ENCODE results near the gene TENM4.

Gene TENM4

DNA sequence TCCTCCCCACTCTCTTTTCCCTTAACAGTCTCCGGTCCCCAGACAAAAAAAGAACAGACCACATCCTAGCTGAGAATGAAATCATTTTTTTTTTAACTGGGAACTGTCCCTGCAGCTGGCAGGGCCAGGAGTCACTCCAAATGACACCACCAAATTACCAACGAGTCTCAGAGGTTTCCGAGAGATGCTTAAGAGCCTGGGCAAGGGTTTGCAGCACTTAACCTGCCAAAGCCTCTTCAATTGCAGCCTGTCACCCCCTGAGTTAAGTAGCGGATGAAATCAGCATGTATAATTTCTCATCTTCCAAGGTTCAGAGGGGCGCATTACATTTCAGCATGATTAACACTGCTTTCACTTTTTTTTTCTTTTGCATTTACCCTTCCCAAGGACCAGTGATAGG lies 71.8 kb downstream of the TENM4 start:
- Histone ChIP-seq H3K79me2 (ENCODE audit: control insufficient read depth, insufficient read depth, low read length, unreplicated experiment) (no peaks in the 10 kb centered on the region), H3K27ac (ENCODE audit: low read depth, low read length) (no peak overlapping the region), H2AFZ (ENCODE audit: low read length, unreplicated experiment) (no peak overlapping the region), H3K4me3 (ENCODE audit: low read depth, low read length) (no peak overlapping the region), H3K27me3 (ENCODE audit: insufficient read depth, low read length) (no peaks in the 10 kb centered on the region), H3K36me3 (ENCODE audit: insufficient read depth, low read length) (no peaks in the 10 kb centered on the region), H3K4me1 (ENCODE audit: control insufficient read depth, insufficient read depth, low read length, unreplicated experiment) (no peaks in the 10 kb centered on the region)

GRCh38 chr11:79367844-79368243 lies 73.0 kb downstream of the TENM4 start:
- Histone ChIP-seq H3K79me2 (ENCODE audit: control insufficient read depth, insufficient read depth, low read length, unreplicated experiment) (no peaks in the 10 kb centered on the region), H3K27me3 (ENCODE audit: insufficient read depth, low read length) (no peaks in the 10 kb centered on the region), H3K4me3 (ENCODE audit: low read depth, low read length) (no peak overlapping the region), H3K36me3 (ENCODE audit: insufficient read depth, low read length) (no peaks in the 10 kb centered on the region), H3K27ac (ENCODE audit: low read depth, low read length) (no peak overlapping the region), H3K4me1 (ENCODE audit: control insufficient read depth, insufficient read depth, low read length, unreplicated experiment) (no peaks in the 10 kb centered on the region), H2AFZ (ENCODE audit: low read length, unreplicated experiment) (no peak overlapping the region)

- Histone ChIP-seq H3K79me2 (ENCODE audit: control insufficient read depth, insufficient read depth, low read length, unreplicated experiment) (no peaks in the 10 kb centered on the region), H2AFZ (ENCODE audit: low read length, unreplicated experiment) (no peak overlapping the region), H3K36me3 (ENCODE audit: insufficient read depth, low read length) (no peaks in the 10 kb centered on the region), H3K4me3 (ENCODE audit: low read depth, low read length) (no peak overlapping the region), H3K27ac (ENCODE audit: low read depth, low read length) (no peak overlapping the region), H3K4me1 (ENCODE audit: control insufficient read depth, insufficient read depth, low read length, unreplicated experiment) (no peaks in the 10 kb centered on the region), H3K27me3 (ENCODE audit: insufficient read depth, low read length) (no peaks in the 10 kb centered on the region)
These were observed 74.6 kb downstream of the TENM4 start for GRCh38 chr11:79366218-79366617.

DNA sequence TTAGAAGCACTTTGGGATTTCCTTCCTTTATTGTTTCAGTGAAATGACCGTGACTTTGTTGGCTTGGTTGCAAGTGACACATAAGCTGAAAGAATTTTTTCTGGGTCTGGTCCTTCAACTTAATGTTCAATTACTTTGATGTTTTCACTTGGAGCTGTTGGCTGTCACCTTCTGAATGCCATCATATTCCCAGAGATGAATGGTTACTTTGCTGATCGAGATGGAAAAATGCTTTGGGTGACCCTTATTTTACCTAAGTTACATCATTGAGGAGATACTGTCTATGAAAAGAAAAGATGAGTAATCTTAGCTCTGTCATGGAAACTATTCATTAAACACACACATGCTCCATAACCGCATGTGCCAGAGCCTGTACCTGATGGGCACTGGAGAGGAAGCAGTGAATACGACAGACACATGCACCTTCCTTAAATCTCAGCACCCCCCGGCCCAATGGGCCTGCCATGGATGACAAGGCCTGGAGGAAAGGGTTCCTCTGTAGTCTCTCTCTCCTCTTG lies 76.9 kb downstream of the TENM4 start:
- H3K27ac ChIP-seq (ENCODE audit: low read depth, low read length): no peak overlapping the region
- no peak overlapping the region for H3K4me3 ChIP-seq (ENCODE audit: low read depth, low read length)
- H3K4me1 ChIP-seq (ENCODE audit: control insufficient read depth, insufficient read depth, low read length, unreplicated experiment): no peaks in the 10 kb centered on the region
- no peaks in the 10 kb centered on the region for H3K36me3 ChIP-seq (ENCODE audit: insufficient read depth, low read length)
- H3K79me2 ChIP-seq (ENCODE audit: control insufficient read depth, insufficient read depth, low read length, unreplicated experiment): no peaks in the 10 kb centered on the region
- H2AFZ ChIP-seq (ENCODE audit: low read length, unreplicated experiment): no peak overlapping the region
- no peaks in the 10 kb centered on the region for H3K27me3 ChIP-seq (ENCODE audit: insufficient read depth, low read length)

DNA sequence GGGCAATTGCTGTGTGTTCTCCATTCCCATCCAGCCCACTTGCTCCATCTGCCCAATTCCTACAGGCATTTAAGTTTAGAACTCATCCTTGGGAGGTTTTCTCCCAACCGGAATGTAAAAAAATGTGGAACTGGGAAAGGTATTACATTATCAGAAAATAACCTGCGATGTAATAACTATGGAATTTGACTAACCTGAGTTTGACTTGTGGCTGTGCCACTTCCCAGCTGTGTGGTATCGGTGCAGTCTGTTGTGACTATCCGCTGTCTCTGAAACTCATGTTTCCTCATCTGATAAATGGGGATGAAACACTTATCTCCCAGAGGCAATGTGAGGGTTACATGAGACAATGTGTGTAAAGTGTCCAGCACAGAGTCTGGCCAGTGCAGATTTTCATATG lies 77.6 kb downstream of the TENM4 start:
- H2AFZ ChIP-seq (ENCODE audit: low read length, unreplicated experiment): no peak overlapping the region
- H3K4me3 ChIP-seq (ENCODE audit: low read depth, low read length): no peak overlapping the region
- H3K27me3 ChIP-seq (ENCODE audit: insufficient read depth, low read length): no peaks in the 10 kb centered on the region
- no peak overlapping the region for H3K27ac ChIP-seq (ENCODE audit: low read depth, low read length)
- H3K36me3 ChIP-seq (ENCODE audit: insufficient read depth, low read length): no peaks in the 10 kb centered on the region
- H3K4me1 ChIP-seq (ENCODE audit: control insufficient read depth, insufficient read depth, low read length, unreplicated experiment): no peaks in the 10 kb centered on the region
- H3K79me2 ChIP-seq (ENCODE audit: control insufficient read depth, insufficient read depth, low read length, unreplicated experiment): no peaks in the 10 kb centered on the region

DNA sequence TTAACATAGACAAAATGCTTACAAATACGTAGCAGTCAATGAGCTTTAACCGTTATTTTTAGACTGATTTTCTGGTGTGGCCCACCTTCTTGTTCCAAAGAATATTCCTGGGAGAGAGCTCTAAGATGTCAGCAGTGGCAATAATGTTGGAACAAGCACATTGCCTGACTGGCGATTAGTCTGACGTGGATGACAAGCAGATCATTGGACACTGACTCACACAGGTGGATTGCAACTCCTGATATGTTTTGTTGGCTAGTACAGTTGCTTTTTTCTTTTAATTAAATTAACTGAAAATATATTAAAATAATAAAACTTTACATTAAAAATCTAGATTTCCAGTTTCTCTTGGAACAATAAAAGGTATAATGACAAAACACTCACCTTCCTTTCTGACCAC lies 78.0 kb downstream of the TENM4 start:
- Histone ChIP-seq H3K36me3 (ENCODE audit: insufficient read depth, low read length) (no peaks in the 10 kb centered on the region), H3K27me3 (ENCODE audit: insufficient read depth, low read length) (no peaks in the 10 kb centered on the region), H3K79me2 (ENCODE audit: control insufficient read depth, insufficient read depth, low read length, unreplicated experiment) (no peaks in the 10 kb centered on the region), H3K4me3 (ENCODE audit: low read depth, low read length) (no peak overlapping the region), H2AFZ (ENCODE audit: low read length, unreplicated experiment) (no peak overlapping the region), H3K27ac (ENCODE audit: low read depth, low read length) (no peak overlapping the region), H3K4me1 (ENCODE audit: control insufficient read depth, insufficient read depth, low read length, unreplicated experiment) (no peaks in the 10 kb centered on the region)

DNA sequence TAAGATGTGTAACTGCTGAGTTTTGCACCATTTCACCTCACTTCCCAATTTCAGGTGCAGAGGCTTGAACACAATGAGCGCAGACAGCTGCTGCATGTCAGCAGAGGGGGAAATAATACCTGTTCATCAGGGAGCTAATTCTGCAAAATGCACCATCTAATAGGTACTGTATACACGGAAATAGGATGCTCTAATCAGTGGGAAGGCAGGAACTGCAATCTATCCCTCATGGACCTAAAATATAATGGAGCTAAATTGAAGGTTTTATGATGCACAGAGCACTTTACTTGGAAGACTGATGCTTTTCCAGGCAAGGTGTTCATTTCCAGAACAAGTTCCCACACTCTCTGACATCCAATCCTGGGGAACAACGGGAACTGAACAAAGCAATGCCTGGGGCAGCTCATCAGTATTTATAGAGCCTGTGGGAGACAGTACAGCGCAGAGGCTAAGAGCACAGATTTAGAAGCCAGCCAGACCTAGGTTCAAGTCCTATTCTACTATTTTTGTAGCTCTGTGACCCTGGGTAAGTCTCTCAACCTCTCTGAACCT lies 78.5 kb downstream of the TENM4 start:
- H2AFZ ChIP-seq (ENCODE audit: low read length, unreplicated experiment): no peak overlapping the region
- no peaks in the 10 kb centered on the region for H3K4me1 ChIP-seq (ENCODE audit: control insufficient read depth, insufficient read depth, low read length, unreplicated experiment)
- H3K27ac ChIP-seq (ENCODE audit: low read depth, low read length): no peak overlapping the region
- H3K36me3 ChIP-seq (ENCODE audit: insufficient read depth, low read length): no peaks in the 10 kb centered on the region
- no peaks in the 10 kb centered on the region for H3K27me3 ChIP-seq (ENCODE audit: insufficient read depth, low read length)
- no peaks in the 10 kb centered on the region for H3K79me2 ChIP-seq (ENCODE audit: control insufficient read depth, insufficient read depth, low read length, unreplicated experiment)
- H3K4me3 ChIP-seq (ENCODE audit: low read depth, low read length): no peak overlapping the region

- Histone ChIP-seq H3K27me3 (ENCODE audit: insufficient read depth, low read length) (no peaks in the 10 kb centered on the region), H3K4me3 (ENCODE audit: low read depth, low read length) (no peak overlapping the region), H3K36me3 (ENCODE audit: insufficient read depth, low read length) (no peaks in the 10 kb centered on the region), H2AFZ (ENCODE audit: low read length, unreplicated experiment) (no peak overlapping the region), H3K4me1 (ENCODE audit: control insufficient read depth, insufficient read depth, low read length, unreplicated experiment) (no peaks in the 10 kb centered on the region), H3K27ac (ENCODE audit: low read depth, low read length) (no peak overlapping the region), H3K79me2 (ENCODE audit: control insufficient read depth, insufficient read depth, low read length, unreplicated experiment) (no peaks in the 10 kb centered on the region)
These were observed 82.6 kb downstream of the TENM4 start for GRCh38 chr11:79358258-79358657.

GRCh38 chr11:79353706-79354105 lies 87.1 kb downstream of the TENM4 start:
- H3K36me3 ChIP-seq (ENCODE audit: insufficient read depth, low read length): no peaks in the 10 kb centered on the region
- no peaks in the 10 kb centered on the region for H3K27me3 ChIP-seq (ENCODE audit: insufficient read depth, low read length)
- H3K4me1 ChIP-seq (ENCODE audit: control insufficient read depth, insufficient read depth, low read length, unreplicated experiment): no peaks in the 10 kb centered on the region
- H3K79me2 ChIP-seq (ENCODE audit: control insufficient read depth, insufficient read depth, low read length, unreplicated experiment): no peaks in the 10 kb centered on the region
- H3K27ac ChIP-seq (ENCODE audit: low read depth, low read length): no peak overlapping the region
- no peak overlapping the region for H2AFZ ChIP-seq (ENCODE audit: low read length, unreplicated experiment)
- no peak overlapping the region for H3K4me3 ChIP-seq (ENCODE audit: low read depth, low read length)

DNA sequence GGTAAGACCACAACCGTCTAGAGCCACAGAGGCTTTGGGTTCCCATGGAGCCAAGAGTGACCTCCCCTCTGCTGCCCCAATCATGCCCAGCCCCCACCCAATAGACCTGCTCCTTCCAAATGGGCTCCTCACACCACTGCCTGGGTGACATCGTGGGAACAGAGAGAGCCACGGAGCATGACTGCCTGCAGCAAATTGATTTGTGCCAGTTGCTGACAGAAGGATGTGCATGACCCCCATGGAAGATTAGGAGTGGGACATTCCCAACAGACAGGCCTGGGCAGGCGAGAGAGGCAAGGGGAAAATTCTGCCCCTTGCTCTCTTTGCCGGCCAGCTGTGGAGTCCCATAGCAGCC lies 88.5 kb downstream of the TENM4 start:
- no peak overlapping the region for H3K27ac ChIP-seq (ENCODE audit: low read depth, low read length)
- H3K4me1 ChIP-seq (ENCODE audit: control insufficient read depth, insufficient read depth, low read length, unreplicated experiment): no peaks in the 10 kb centered on the region
- no peaks in the 10 kb centered on the region for H3K79me2 ChIP-seq (ENCODE audit: control insufficient read depth, insufficient read depth, low read length, unreplicated experiment)
- H3K36me3 ChIP-seq (ENCODE audit: insufficient read depth, low read length): no peaks in the 10 kb centered on the region
- H3K27me3 ChIP-seq (ENCODE audit: insufficient read depth, low read length): no peaks in the 10 kb centered on the region
- no peak overlapping the region for H2AFZ ChIP-seq (ENCODE audit: low read length, unreplicated experiment)
- H3K4me3 ChIP-seq (ENCODE audit: low read depth, low read length): no peak overlapping the region

DNA sequence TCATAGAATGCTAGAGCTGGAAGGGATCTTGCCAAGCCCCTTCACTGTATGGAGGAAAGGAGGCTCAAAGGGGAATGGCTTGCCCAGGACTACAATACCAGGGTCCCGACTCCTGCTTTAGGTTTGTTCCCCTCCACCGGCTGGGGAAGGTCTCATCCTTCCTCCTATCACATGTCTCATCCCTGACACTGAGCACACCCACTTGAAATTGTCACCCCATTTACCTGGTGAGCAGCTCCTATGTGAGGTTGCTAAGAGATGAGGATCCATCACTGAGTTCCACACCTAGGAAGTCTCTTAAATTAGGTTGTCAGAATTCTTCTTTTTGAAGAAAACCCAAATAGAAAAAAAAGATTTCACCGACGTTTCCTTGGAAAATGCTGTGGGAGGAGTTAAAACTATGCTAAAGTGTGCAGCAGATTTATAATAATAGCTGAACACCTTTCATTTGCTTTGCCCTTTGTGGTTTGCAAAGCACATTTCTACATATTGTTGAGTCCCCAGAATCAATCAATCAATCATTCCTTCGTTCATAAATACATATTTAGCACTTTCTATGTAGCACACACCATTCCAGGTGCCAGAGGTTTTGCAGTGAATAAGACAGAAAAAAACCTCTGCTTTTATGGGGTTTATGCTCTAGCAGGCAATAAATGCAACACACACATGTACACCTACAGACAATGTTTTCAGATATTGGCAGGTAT lies 91.7 kb downstream of the TENM4 start:
- Histone ChIP-seq H3K4me1 (ENCODE audit: control insufficient read depth, insufficient read depth, low read length, unreplicated experiment) (no peaks in the 10 kb centered on the region), H3K4me3 (ENCODE audit: low read depth, low read length) (no peak overlapping the region), H3K27me3 (ENCODE audit: insufficient read depth, low read length) (no peaks in the 10 kb centered on the region), H3K79me2 (ENCODE audit: control insufficient read depth, insufficient read depth, low read length, unreplicated experiment) (no peaks in the 10 kb centered on the region), H2AFZ (ENCODE audit: low read length, unreplicated experiment) (no peak overlapping the region), H3K36me3 (ENCODE audit: insufficient read depth, low read length) (no peaks in the 10 kb centered on the region), H3K27ac (ENCODE audit: low read depth, low read length) (no peak overlapping the region)
